ENCODE results near the gene KCNT2. TPM values are rescaled to one million over a fixed set of nuclear protein-coding genes. Genes with fewer than 3 reads are reported as not detected.

KCNT2 gene
- total and polyA plus RNA-seq, 4 donors, result 1.7 to 11.2 (median 6.8) TPM

- H3K9me3 ChIP-seq (ENCODE audit: control insufficient read depth in 4 of 4, low read length in 3 of 4), result no peaks in the 10 kb centered on the region
These were observed 63.6 kb downstream of the KCNT2 start for GRCh38 chr1:196544617-196545016.

More at GRCh38 chr1:196544617-196545016, 63.6 kb downstream of the KCNT2 start:
- peaks cover 0 to 19% (median 2%) of the 10 kb centered on the region in 4 donors for H3K4me1 ChIP-seq (ENCODE audit: control insufficient read depth in 4 of 4, insufficient read depth in 4 of 4, low read length in 3 of 4)
- H3K27me3 ChIP-seq (ENCODE audit: control insufficient read depth in 4 of 4, insufficient read depth in 4 of 4, low read length in 3 of 4), result no peaks in the 10 kb centered on the region
- no peak overlapping the region for H3K4me3 ChIP-seq (ENCODE audit: low read depth in 1 of 3, low read length in 3 of 3)
- 88% methylated on average over 1 of the region's 1 CpG for WGBS
- no peak for DNase-seq (ENCODE audit: low spot score)
- H3K36me3 ChIP-seq (ENCODE audit: control insufficient read depth in 4 of 4, insufficient read depth in 3 of 4, low read depth in 1 of 4, low read length in 3 of 4), result no peaks in the 10 kb centered on the region
- TF ChIP-seq GABPA (IDR thresholded peaks at IDR 0.05 in 1 of 2, conservative IDR thresholded peaks at IDR 0.05 in 1 of 2), result no peak
- no peak for TF ChIP-seq FOXA2 (IDR thresholded peaks at IDR 0.05)
- no peak for TF ChIP-seq JUND (IDR thresholded peaks at IDR 0.05)
- no peak for TF ChIP-seq TAF1 (conservative IDR thresholded peaks at IDR 0.05)
- TF ChIP-seq YY1 (IDR thresholded peaks at IDR 0.05), result no peak
- no peak for TF ChIP-seq HNF4A (conservative IDR thresholded peaks at IDR 0.05)
- no peak for TF ChIP-seq EGR1 (IDR thresholded peaks at IDR 0.05; ENCODE audit: low read depth in 2 of 2)
- no peak for TF ChIP-seq FOXA1 (IDR thresholded peaks at IDR 0.05)
- no peak for TF ChIP-seq ZBTB33 (IDR thresholded peaks at IDR 0.05)
- TF ChIP-seq NR2F2 (IDR thresholded peaks at IDR 0.05), result no peak
- TF ChIP-seq REST (IDR thresholded peaks at IDR 0.05), result no peak
- no peak for TF ChIP-seq HNF4G (IDR thresholded peaks at IDR 0.05)
- no peak for TF ChIP-seq RAD21 (IDR thresholded peaks at IDR 0.05)
- TF ChIP-seq MAX (IDR thresholded peaks at IDR 0.05), result no peak
- no peak for TF ChIP-seq SP1 (IDR thresholded peaks at IDR 0.05)
- no peak for TF ChIP-seq ATF3 (IDR thresholded peaks at IDR 0.05)
- TF ChIP-seq RXRA (IDR thresholded peaks at IDR 0.05), result no peak
- TF ChIP-seq CTCF (IDR thresholded peaks at IDR 0.05; ENCODE audit: low read depth, low read length, missing input control), result no peak
- no peak overlapping the region for H3K27ac ChIP-seq (ENCODE audit: low read depth in 1 of 2, low read length in 2 of 2)
- H3K9ac ChIP-seq (ENCODE audit: low read depth in 1 of 2, low read length in 2 of 2), result no peak overlapping the region

All from liver (tissue), 9 donors.